HEK293T (cell line): Measurements from ENCODE around the gene WRAP73.

Source experiments
- BHLHE40 ChIP-seq: fragments of 450-650 bp; IDR thresholded peaks from 2 replicates; pipeline ENCODE4 v1.6.1; 2016; ENCODE audit warnings: mild to moderate bottlenecking, moderate library complexity, borderline replicate concordance
- CTBP1 ChIP-seq: fragments of 450-650 bp; IDR thresholded peaks from 2 replicates; pipeline ENCODE4 v1.6.1; 2016; ENCODE audit warnings: borderline replicate concordance
- ELF4 ChIP-seq: fragments of 450-650 bp; IDR thresholded peaks from 2 replicates; pipeline ENCODE4 v1.6.1; 2017; ENCODE audit warnings: antibody characterized with exemption
- FOXA1 ChIP-seq: fragments of 450-650 bp; IDR thresholded peaks from 2 replicates; pipeline ENCODE4 v1.6.1; 2016; ENCODE audit warnings: mild to moderate bottlenecking
- FOXK2 ChIP-seq: fragments of 450-650 bp; IDR thresholded peaks from 2 replicates; pipeline ENCODE4 v1.6.1; 2016; ENCODE audit warnings: mild to moderate bottlenecking
- FOXM1 ChIP-seq: fragments of 450-650 bp; IDR thresholded peaks from 2 replicates; pipeline ENCODE4 v1.6.1; 2017; ENCODE audit warnings: mild to moderate bottlenecking, borderline replicate concordance
- LEF1 ChIP-seq: fragments of 450-650 bp; IDR thresholded peaks from 2 replicates; pipeline ENCODE4 v1.6.1; 2017; ENCODE audit warnings: mild to moderate bottlenecking, borderline replicate concordance
- SP1 ChIP-seq: fragments of 450-650 bp; IDR thresholded peaks from 2 replicates; pipeline ENCODE4 v1.6.1; 2017
- SUZ12 ChIP-seq: fragments of 450-650 bp; IDR thresholded peaks from 2 replicates; pipeline ENCODE4 v1.6.1; 2016; ENCODE audit warnings: mild to moderate bottlenecking
- ZNF384 ChIP-seq: fragments of 450-650 bp; IDR thresholded peaks from 2 replicates; pipeline ENCODE4 v1.6.1; 2016
- TF ChIP-seq, protein P1 (sequence below): fragments of 450-650 bp; IDR thresholded peaks from 2 replicates; pipeline ENCODE4 v1.6.1; 2016

GRCh38 chr1:3586986-3587759, 62.7 kb downstream of the WRAP73 start:
- TF ChIP-seq FOXM1 (no peak), FOXA1 (no peak), ELF4 (no peak), SUZ12 (no peak), ZNF384 (no peak), BHLHE40 (no peak), FOXK2 (no peak), SP1 (no peak), CTBP1 (no peak), LEF1 (no peak)
- TF ChIP-seq, protein P1, sequence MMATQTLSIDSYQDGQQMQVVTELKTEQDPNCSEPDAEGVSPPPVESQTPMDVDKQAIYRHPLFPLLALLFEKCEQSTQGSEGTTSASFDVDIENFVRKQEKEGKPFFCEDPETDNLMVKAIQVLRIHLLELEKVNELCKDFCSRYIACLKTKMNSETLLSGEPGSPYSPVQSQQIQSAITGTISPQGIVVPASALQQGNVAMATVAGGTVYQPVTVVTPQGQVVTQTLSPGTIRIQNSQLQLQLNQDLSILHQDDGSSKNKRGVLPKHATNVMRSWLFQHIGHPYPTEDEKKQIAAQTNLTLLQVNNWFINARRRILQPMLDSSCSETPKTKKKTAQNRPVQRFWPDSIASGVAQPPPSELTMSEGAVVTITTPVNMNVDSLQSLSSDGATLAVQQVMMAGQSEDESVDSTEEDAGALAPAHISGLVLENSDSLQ: no peak
